HG02943 (cell line): Measurements from ENCODE around the gene HRC.
"Not testable (repeated sequence)": the region's sequence is repeated elsewhere in the genome, so short reads cannot be mapped to it uniquely, and the experiment has no call there.

Experiments used
- ATAC-seq: cut with Tn5 transposase; IDR thresholded peaks from one replicate; pipeline ENCODE4 v1.9.1; 2021; ENCODE audit warnings: mild to moderate bottlenecking, low read depth, moderate library complexity; ENCODE audit not compliant: unreplicated experiment

HRC gene, protein sequence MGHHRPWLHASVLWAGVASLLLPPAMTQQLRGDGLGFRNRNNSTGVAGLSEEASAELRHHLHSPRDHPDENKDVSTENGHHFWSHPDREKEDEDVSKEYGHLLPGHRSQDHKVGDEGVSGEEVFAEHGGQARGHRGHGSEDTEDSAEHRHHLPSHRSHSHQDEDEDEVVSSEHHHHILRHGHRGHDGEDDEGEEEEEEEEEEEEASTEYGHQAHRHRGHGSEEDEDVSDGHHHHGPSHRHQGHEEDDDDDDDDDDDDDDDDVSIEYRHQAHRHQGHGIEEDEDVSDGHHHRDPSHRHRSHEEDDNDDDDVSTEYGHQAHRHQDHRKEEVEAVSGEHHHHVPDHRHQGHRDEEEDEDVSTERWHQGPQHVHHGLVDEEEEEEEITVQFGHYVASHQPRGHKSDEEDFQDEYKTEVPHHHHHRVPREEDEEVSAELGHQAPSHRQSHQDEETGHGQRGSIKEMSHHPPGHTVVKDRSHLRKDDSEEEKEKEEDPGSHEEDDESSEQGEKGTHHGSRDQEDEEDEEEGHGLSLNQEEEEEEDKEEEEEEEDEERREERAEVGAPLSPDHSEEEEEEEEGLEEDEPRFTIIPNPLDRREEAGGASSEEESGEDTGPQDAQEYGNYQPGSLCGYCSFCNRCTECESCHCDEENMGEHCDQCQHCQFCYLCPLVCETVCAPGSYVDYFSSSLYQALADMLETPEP

DNA sequence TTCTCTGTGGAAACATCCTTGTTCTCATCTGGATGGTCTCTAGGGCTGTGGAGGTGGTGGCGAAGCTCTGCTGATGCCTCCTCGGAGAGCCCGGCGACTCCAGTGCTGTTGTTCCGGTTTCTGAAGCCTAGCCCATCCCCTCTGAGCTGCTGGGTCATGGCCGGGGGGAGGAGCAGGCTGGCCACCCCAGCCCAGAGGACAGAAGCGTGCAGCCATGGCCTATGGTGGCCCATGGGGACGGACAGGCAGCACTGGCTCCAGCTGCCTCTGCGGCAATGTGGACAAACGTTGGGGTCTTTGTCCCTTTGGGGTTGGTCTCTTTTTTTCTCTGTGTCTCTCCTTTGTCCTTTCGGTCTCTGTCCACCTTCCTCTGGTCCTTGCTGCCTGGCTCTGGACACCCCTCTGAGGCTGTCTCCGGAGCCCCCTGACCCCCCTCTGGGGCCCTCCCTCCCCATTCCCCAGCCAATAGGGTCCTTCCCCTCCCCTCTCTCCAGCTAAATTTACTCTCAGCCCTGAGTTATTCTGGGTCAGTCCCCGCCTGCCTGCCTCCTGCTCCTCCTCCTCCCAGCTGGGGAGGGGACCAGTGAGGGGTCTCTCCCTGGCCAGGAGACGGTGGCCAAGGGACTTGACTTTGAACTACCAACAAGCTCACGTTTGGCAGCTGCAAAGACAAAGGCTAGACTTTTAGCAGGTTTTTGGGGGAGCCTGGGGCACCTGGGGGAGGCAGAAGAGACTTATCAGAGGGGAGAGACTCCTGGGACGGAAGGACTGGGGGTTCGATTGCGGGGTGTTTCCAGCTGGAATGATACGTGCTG, at the start of gene HRC:
Gene HRC (minus strand): TSS at position 392 of the 815 bp plus-strand sequence. CDS start 159 bp downstream, at position 233.
- no peak for ATAC-seq

DNA sequence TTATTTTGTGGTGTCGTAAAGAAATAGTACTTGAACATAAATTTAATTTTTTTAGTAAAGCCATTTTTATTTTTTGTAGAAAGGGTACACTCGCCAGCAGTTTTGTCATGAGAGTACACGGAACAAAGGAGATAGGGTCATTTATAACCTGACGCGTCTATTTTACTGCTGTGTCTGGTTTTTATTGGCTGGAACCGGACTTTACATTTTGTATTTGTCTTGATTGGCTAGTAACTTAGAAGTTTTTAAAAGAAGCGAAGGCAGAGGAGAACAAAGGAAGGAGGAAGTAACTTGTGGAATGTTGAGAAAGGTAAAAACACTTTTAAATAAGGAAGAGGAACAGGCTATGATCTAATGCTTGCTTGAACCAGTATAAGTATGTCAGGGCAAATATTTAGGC, 45.8 kb upstream of the HRC start:
- no peak for ATAC-seq

DNA sequence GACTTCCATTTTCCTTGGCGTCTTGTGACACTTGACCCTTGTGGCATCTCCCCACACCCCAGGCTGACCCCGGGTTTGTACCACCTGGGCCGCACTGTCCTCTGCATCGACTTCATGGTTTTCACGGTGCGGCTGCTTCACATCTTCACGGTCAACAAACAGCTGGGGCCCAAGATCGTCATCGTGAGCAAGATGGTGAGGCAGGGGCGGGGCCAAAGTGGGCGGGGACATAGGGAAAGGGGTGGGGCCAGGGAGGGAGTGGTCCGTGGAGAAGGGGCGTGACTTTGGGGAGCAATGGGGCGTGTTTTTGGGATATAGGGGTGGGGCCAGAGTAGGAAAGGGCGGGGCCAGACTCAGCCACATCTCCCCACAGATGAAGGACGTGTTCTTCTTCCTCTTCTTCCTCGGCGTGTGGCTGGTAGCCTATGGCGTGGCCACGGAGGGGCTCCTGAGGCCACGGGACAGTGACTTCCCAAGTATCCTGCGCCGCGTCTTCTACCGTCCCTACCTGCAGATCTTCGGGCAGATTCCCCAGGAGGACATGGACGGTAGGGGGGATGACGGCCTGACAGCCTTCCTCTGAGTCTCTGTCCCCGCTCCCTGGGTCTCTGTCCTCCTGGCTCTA, 45.2 kb upstream of the HRC start:
- no peak for ATAC-seq

DNA sequence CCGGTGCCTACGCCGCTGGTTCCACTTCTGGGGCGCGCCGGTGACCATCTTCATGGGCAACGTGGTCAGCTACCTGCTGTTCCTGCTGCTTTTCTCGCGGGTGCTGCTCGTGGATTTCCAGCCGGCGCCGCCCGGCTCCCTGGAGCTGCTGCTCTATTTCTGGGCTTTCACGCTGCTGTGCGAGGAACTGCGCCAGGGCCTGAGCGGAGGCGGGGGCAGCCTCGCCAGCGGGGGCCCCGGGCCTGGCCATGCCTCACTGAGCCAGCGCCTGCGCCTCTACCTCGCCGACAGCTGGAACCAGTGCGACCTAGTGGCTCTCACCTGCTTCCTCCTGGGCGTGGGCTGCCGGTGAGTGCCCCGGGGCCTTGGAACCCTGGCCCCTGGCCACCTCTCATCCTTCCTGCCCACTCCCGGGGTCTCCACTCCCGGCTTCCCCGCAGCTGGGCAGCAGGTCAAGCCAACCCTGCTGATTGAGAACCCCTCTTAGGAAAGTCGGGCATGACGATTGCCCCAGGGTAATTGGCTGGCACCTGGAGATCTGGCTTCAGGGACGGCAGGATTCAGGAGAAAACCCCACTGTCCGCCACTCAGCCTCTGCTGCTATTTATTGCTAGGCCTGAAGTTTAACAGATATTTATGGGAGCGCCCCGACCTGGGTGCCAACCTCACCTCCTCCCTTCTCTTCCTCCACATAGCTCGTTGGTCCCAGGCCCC, 41.5 kb upstream of the HRC start:
- ATAC-seq = no peak

DNA sequence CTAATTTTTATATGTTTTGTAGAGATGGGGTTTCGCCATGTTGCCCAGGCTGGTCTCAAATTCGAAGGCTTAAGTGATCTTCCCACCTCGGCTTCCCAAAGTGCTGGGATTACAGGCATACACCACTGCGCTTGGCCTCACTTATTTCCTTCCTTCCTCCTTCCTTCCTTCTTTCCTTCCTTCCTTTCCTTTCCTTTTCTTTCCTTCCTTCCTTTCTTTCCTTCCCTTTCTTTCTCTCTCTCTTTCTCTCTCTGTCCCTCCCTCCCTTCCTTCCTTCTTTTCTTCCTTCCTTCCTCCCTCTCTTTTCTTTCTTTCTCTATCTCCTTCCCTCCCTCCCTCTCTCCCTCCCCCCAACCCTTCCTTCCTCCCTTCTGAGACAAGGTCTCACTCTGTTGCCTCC, 39.2 kb upstream of the HRC start:
- ATAC-seq = no peak

DNA sequence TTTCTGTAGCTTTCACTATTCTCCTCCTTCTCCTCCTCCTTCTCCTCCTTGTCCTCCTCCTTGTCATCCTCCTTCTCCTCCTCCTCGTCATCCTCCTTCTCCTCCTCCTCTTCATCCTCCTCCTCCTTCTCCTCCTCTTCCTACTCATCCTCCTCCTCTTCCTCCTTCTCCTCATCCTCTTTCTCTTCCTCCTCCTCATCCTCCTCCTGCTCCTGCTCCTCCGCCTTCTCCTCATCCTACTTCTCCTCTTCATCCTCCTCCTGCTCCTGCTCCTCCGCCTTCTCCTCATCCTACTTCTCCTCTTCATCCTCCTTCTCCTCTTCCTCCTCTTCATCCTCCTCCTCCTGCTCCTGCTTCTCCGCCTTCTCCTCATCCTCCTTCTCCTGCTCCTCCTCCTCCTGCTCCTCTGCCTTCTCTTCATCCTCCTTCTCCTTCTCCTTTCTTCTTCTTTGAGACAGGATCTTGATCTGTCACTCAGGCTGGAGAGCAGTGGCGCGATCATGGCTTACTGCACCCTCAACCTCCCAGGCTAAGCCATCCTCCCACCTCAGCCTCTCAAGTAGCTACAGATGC, 38.7 kb upstream of the HRC start:
- no peak for ATAC-seq

DNA sequence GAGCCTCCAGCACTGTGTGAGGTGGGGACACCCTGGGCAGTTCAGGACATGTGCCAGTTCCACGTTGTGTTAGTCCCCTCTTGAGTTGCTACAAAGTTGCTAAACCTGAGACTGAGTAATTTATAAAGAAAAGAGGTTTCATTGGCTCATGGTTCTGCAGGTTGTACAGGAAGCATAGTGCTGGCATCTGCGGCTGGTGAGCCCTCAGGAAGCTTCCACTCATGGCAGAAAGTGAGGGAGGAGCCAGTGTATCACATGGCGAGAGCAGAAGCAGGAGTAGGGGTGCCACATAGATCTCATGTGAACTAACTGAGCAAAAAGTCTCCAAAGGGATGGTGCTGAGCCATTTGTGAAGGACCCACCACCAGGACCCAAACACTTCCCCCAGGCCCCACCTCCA, 35.6 kb upstream of the HRC start:
- ATAC-seq = no peak

DNA sequence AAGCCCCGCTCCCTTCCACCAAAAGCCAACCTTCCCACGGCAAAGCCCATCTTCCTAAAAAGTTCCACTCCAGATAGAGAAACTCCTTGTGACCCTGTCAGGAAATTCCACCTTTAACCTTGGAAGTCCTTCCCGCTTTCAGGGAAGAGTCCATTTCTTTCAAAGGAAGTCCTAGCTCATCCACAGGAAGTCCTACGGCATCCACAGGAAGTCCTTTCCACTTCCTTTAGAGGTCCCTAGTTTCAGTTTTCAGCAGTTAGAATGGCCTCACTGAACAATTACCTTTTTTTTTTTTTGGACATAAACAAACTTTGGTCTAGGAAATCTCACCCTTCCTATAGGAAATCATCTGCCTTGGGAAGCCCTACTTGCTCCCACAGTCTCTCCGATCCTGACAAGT, 34.1 kb upstream of the HRC start:
- ATAC-seq = no peak

DNA sequence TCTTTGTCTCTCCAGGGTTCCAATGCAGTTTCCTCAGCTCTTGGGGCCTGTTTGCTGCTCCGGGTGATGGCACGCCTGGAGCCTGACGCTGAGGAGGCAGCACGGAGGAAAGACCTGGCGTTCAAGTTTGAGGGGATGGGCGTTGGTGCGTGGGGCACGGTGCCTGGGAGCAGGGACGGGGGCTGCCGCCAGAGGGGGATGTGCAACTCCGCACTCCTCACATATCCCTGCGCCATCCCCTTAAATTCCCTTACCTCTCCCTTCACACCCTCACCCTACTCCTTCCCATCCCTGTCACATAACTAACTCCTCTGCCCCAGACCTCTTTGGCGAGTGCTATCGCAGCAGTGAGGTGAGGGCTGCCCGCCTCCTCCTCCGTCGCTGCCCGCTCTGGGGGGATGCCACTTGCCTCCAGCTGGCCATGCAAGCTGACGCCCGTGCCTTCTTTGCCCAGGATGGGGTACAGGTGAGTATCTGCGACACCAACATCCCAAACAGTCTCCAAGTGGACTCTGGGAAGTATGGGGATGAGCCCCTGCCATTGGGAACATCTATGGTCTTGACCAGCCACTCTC, 33.5 kb upstream of the HRC start:
- no peak for ATAC-seq

DNA sequence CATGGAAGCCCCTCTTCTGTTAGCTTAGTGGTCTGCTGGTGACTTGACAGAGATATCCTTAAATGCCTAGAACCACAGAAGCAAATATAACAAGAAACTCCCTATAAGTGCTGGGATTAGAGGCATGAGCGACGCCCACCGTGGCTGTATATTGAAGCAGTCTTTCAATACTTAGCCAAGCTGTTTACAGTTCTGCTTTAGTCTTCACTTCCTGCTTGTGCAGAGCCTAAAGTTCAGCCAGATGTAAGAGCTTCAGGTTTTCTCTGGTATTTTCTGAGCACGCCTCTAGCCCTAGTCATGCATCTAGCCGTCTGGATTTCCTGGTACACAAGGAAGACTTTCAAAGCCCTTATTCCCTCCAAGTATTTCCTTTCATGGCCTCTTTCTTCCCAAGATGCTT, 30.9 kb upstream of the HRC start:
- ATAC-seq = no peak

DNA sequence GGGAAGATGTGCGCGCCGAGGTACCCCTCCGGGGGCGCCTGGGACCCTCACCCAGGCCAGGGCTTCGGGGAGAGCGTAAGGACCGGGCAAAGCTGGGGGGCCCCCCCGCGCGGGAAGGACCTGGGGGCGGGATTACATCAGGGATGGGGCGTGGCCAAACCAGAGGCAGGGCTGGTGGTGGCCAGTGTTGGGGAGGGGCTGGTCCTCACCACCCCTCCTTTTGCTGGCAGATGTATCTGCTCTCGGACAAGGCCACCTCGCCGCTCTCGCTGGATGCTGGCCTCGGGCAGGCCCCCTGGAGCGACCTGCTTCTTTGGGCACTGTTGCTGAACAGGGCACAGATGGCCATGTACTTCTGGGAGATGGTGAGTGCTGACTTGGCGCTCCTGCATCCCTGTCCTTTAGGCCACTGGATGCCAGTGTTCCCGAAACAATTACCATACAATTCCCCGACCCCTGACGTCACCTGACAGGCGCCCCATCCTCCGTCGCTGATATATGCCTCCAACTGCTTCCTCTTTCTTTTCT, 27.7 kb upstream of the HRC start:
- no peak for ATAC-seq

DNA sequence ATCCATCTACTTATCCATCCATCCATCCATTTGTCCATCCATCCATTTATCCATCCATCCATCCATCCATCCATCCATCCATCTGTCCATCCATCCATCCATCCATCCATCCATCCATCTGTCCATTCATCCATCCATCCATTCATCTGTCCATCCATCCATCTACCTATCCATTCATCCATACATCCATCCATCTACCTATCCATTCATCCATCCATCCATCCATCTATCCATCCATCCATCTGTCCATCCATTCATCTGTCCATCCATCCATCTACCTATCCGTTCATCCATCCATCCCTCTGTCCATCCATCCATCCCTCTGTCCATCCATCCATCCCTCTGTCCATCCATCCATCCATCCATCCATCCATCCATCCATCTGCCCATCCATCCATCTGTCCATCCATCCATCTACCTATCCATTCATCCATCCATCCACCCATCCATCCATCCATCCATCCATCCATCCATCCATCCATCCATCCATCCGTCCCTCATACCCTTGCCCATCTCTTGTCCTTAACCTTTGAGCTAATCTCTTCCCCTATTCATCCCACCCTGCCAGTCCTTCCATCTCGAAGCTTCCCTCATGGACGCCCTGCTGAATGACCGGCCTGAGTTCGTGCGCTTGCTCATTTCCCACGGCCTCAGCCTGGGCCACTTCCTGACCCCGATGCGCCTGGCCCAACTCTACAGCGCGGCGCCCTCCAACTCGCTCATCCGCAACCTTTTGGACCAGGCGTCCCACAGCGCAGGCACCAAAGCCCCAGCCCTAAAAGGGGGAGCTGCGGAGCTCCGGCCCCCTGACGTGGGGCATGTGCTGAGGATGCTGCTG, 27.0 kb upstream of the HRC start:
- not testable (repeated sequence) for ATAC-seq

DNA sequence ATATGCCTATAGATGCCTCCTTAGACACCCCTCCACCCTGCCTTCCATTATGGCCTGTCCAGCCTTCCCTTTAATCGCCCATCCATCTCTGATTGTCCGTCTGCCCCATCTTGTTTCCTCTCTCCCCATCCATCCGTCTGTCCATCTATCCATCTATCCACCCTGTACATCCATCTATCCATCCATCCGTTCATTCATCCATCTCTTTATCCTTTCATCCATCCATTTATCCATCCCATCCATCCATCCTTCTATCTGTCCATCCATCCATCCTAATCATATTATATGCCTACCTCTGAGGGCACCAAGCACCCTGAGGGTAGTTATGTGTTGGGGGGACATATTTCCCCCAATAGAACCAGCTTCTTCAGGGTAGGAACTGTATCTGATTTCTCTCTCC, 25.5 kb upstream of the HRC start:
- no peak for ATAC-seq

DNA sequence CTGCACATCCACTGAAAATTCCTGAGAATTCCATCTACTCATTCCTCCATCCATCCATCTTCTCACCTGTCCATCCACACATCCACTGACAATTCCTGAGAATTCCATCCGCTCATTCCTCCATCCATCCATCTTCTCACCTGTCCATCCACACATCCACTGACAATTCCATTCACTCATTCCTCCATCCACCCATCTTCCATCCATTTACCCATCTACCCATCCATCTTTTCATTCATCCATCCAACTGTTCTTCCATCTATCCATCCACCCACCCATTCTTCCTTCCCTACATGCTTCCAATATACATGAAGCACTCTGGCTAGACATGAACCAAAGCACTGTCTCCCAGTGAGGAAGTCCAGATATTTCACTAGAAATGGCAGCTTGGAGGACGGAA, 18.0 kb upstream of the HRC start:
- ATAC-seq = no peak

DNA sequence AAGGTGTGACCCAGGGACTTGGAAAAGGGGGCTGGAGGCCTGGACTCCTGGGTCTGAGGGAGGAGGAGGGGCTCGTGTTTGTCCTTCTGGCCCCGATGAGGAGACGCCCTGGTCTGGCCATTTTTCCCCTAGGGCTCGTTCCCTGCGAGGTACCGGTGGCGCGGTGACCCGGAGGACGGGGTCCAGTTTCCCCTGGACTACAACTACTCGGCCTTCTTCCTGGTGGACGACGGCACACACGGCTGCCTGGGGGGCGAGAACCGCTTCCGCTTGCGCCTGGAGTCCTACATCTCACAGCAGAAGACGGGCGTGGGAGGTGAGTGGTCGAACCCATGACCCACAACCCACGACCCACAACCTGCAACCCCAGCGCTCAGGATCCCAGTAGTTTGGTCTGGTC, 13.2 kb upstream of the HRC start:
- no peak for ATAC-seq

DNA sequence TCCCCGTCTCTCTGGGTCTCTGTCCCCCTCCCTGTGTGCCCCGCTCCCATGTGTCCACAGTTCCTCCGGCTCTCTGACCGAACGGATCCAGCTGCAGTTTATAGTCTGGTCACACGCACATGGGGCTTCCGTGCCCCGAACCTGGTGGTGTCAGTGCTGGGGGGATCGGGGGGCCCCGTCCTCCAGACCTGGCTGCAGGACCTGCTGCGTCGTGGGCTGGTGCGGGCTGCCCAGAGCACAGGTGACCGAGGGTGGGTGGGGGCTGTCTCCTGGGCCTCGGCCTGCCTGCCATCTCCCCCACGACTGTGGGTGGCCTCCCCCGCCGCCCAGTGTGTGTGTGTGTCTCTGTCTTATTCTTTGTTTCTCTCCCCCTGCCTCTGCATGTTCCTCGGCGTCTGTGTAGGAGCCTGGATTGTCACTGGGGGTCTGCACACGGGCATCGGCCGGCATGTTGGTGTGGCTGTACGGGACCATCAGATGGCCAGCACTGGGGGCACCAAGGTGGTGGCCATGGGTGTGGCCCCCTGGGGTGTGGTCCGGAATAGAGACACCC, 12.7 kb upstream of the HRC start:
- ATAC-seq = no peak

DNA sequence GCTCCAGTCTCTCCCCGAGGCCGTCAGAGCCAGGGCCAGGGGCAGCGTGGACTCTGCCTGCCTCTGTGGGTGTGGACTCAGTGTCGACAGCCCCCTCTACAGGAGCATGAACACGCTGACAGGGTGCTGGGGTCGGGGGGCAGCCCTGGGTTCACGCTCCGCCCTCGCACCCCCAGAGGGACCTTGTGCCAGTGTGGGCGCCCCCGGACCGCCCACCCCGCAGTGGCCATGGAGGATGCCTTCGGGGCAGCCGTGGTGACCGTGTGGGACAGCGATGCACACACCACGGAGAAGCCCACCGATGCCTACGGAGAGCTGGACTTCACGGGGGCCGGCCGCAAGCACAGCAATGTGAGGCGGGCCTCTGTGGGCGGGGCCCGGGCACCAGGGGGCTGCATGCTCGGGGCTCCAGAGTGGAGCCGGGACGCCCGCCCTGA, 10.7 kb upstream of the HRC start:
- ATAC-seq = no peak

DNA sequence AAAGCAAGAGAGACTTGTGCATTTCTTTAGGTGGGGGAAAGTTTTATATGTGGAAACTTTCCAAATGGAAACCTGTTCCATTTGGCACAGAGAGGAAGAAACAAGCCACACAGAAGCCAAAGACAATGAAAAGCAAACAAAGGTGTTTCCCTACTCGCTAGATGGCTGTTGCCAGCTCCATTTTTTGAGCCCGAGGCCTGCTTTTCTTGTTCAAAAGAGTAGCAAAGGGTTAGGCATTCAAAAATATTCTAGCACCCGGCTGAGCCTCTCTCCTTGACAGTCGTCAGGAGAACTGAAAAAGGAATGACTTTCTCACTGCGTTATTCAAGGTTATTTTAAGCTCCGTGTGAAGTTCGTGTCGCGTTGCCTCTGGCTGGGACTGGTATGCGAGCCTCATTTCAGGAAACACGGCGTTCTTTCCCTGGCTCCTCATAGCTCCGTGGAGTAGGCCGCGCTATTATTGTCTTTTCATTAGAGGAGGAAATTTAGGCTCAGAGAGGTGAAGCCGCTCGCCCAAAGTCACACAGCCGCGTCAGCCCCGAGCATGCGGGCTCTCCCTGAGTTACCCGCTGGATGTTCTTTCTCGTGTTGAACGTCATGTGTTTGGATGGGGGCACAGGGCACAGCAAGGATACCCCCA, 10.0 kb upstream of the HRC start:
- no peak for ATAC-seq
